HG03135 (cell line): ENCODE results near the gene NEU2.
"Not testable (repeated sequence)": the region's sequence is repeated elsewhere in the genome, so short reads cannot be mapped to it uniquely, and the experiment has no call there.

Experiments
- ATAC-seq: cut with Tn5 transposase; IDR thresholded peaks from one replicate; pipeline ENCODE4 v1.9.1; 2021; ENCODE audit warnings: mild to moderate bottlenecking, moderate library complexity; ENCODE audit not compliant: unreplicated experiment

NEU2 gene

DNA sequence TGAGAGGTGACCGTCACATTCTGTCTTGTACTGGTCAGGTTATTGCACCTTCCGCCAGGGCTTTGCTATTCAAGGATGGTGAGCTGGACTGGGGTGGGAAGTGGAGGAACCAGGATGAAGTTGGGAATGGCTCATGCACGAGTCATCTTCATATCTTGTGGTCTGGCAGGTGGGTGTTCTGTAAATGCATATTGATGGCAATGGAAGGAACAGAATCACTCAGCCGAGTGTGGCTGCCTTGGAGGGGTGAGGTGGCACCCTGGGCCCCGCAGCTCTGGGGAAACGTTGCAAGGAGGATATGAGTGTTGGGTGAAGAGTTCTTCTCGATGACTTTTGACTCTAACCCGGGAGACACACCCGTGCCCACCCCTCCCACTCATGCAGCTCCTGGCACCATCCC lies 1.2 kb downstream of the NEU2 start:
- no peak for ATAC-seq

DNA sequence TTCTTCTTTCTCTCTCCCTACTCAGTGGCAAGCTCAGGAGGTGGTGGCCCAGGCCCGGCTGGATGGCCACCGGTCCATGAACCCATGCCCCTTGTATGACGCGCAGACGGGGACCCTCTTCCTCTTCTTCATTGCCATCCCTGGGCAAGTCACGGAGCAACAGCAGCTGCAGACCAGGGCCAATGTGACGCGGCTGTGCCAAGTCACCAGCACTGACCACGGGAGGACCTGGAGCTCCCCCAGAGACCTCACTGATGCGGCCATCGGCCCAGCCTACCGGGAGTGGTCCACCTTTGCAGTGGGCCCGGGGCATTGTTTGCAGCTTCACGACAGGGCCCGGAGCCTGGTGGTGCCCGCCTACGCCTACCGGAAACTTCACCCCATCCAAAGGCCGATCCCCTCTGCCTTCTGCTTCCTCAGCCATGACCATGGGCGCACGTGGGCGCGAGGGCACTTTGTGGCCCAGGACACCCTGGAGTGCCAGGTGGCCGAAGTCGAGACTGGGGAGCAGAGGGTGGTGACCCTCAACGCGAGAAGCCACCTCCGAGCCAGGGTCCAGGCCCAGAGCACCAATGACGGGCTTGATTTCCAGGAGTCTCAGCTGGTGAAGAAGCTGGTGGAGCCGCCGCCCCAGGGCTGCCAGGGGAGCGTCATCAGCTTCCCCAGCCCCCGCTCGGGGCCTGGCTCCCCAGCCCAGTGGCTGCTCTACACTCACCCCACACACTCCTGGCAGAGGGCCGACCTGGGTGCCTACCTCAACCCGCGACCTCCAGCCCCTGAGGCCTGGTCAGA lies 1.8 kb downstream of the NEU2 start:
- ATAC-seq, result no peak

DNA sequence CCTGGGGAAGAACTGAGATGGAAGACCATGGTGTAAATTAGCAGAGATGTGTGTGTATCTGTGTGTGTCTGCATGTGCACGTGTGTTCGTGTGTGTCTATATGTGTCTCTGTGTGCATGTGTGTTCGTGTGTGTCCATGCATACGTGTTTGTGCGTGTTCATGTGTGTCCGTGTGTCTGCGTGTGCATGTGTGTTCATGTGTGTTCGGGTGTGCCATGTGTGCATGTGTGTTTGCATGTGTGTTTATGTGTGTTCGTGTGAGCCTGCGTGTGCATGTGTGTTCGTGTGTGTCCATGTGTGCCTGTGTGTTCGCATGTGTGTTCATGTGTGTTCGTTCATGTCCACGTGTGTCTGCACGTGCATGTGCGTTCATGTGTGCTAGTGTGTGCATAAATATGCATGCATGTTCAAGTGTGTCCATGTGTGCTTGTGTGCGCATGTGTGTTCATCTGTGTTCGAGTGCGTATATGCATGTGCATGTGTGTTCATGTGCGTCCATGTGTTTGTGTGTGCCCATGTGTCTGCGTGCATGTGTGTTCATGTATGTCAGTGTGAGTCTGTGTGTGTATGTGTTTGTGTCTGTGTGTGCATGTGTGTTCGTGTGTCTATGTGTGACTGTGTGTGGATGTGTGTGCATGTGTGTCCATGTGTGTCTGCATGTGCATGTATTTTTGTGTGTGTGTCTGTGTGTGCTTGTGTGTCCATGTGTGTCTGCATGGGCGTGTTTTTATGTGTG lies 3.1 kb downstream of the NEU2 start:
- no peak for ATAC-seq

DNA sequence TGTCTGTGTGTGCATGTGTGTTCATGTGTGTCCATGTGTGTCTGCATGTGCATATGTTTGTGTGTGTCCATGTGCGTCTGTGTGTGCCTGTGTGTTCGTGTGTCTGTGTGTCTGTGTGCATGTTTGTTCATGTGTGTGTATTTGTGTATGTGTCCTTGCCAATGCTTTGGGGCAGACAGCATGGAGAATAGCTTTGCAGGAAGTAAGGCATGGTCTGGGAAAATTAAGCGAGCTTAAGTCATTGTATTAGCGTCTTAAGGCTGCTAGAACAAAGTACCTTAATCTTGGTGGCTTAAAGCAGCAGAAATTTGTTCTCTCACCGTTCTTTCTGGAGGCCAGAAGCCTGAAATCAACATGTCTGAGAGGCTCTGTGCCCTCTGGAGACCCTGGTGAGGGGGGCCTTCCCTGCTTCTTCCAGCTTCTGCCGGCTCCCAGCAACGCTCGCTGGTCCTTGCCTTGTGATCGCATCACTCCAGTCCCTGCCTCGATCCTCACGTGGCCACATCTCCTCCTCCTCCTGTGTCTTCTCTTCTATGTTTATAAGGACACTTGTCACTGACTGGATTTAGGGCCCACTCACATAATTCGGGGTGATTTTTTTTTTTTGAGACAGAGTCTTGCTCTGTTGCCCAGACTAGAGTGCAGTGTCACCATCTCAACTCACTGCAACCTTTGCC lies 3.8 kb downstream of the NEU2 start:
- no peak for ATAC-seq

DNA sequence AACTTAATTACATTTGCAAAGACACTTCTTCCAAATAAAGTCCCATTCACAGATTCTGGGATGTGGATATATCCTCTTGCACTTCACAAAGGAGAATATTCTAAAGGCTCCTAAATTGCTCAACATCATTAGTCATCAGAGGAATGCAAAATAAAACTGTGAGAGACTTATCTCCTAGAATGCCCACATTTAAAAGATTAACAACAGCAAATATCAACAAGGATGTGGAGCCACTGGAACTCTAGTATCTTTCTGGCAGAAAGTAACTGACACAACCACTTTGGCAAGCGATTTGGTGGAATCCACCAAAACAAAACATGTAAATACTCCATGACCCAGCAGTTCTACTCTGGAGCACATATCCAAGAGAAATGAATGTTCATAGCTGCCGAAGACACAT lies 4.6 kb downstream of the NEU2 start:
- ATAC-seq, result no peak

DNA sequence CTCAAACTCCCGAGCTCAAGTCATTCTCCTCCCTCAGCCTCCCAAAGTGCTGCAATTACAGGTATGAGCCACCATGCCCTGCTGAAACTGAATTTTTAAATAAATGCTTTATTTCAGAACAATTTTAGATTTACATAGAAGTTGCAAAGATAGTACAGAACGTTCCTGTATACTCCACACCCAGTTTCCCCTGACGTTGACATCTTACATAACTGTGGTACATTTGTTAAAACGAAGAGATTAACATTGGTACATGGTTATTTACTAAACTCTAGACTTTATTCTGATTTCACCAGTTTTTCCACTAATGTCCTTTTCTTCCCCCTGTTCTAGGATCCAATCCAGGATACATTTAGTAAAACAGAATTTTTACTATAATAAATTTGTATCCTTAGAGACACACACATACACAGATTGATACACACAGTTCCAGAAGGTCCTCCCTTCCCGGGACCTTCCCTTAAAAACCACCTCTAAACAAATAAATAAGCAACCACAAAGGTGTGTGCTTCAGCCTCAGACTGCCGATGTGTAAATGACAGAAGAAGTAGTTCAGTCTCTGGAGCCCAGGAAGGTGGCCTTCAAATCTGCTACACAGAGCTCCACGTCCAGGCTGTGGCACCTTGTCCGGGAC lies 6.9 kb downstream of the NEU2 start:
- ATAC-seq, result no peak

DNA sequence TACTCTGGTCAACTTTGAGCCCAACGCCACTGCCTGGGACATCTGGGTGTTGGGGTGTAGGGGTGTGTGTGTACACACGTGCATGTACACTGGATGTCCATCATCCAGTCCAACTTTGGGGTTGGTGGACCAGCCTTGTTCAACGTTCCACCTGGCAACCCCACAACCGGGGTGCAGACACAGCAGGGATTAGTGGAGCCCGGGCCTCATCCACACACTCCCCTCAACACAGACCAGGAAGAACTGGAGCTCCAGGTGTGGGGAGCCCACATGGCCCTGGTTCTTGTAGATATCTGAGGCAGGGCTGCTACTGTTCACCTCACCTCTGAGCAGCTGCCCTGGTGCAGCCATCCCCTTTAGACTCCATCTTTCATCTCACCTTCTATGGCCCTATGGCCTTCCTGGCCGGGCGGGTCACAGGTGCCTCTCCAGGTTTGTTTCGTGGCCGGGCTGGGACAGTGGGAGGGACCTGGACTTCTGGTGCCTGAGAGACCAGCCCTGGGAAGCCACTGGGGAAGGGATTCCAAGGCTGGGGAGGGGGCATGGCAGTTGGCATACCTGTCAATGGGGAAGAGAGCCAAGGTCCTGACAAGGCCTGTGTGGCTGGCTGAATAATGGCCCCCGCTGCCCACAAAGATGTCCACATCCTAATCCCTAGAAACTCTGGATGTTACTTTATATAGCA lies 7.5 kb downstream of the NEU2 start:
- no peak for ATAC-seq

DNA sequence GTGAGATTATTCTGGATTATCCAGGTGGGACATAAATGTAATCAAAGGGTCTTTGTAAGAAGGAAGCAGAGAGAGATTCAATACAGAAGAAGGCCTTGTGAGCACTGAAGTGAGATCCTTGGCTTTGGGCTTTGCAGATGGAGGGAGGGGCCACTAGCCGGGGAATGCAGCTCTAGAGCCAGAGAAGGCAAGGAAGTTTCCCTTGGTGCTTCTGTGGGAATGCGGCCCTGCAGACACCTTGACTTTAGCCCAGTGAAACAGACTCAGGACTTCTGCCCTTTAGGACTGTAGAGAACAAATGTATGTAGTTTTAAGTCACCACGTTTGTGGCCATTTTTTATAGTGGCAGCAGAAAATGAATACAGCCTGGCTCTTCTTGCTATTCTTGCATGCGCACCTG lies 8.1 kb downstream of the NEU2 start:
- ATAC-seq, result no peak

DNA sequence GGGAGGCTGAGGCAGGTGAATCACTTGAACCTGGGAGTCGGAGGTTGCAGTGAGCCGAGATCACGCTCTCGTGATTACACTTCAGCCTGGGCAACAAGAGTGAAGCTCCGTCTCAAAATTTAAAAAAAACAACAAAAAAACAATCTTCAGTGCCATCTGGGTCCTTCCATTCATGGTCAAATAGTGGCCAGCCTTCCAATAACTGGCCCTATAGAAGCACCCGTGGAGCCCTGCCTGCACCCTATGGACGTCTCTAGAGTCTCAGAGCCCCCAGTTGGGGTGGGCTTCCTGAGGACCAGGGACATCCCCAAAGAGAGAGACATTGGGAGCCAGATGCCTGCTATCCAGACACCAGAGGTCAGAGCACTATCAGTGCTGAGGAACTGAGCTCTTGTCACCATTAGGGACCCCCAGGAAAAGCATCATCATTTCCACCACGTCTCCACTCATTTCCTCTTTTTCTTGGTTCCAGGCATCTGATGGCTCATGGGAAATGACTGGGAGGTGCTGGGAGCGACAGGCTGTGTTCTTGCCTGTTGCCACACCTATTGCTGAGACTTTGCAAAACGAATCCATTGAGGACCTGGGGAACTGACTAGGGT lies 9.4 kb downstream of the NEU2 start:
- no peak for ATAC-seq

DNA sequence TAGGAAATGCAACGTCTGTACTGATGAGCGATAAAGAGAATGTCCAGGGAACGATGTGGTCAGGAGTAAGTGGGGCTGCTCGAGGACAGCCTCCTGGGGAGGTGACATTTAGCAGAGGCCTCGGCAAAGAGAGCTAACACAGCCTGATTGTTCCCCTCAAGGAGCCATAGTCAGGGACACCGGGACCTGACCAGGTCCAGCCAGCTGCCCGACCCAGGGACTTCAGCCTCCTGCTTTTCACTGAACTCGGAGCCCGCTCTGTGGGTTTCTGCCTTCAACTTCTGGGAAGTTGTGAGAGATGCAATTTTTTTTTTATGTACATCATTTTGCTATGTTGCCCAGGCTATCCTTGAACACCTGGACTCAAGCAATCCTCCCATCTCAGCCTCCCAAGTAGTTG lies 10.1 kb downstream of the NEU2 start:
- no peak for ATAC-seq

DNA sequence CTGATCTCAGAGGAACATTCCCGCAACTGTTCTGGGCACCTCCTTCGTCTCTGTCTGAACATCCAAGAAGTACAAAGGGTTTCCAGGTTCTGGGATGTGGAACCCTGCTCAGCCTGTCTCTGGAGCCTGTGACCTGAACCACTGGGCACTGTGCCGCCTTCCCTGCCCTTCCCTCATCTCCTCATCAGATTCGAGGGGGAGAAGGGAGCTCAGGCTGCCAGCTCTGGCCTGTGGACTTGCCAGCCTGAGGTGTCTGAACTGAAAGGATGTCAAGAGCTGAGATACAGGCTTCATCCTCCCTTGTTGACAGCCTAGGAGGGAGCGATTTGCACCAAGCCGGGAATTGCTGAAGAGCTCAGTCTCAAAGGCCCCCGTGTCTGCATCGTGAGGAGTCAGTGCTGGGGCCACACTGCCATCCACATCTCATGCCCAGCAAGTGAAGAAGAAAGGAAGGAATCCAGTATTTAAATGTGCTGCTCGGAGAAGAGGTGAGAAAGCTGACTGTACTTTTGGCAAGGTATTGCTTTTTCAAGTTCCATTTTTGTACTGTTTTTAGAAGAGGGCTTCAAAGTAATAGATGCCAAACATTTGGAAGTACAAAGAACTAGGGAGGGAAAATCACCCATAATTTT lies 12.6 kb downstream of the NEU2 start:
- ATAC-seq, result no peak

DNA sequence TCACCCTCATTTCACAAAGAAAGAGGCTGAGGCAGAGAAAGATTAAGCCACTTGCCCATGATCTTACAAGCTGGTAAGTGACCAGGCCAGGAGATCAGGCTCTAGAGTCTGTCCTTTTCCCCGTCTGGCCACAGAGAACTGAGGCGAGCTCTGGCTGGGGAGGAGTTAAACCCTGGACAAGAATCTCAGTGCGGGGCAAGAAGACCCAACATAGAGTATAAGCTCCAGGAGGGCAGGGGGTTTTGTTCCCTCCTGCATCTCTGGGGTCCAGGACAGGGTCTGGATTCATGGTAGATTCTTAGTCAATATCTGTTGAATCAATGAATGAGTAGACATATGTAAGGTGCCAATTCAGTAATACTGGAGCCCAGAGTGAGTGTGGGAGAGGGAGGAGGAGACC lies 14.7 kb downstream of the NEU2 start:
- ATAC-seq, result no peak

DNA sequence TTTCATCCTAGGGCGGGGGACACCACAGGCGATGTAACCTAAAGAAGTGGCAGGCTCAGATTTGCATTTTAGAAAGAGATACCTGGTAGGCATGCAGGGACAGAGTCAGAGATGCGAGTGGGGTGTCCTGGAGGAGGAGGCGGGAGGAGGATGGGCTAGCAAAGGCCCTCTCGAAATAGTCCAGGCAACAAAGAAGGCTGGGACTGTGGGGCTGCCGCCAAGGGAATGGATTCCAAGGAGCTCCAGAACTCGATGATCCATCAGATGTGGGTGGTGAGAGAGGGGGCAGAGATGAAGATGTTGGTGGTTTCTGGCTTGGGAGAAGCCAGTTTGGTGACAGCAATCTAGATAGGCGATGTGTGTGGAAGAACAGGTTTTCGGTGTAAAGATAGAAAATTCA lies 15.2 kb downstream of the NEU2 start:
- no peak for ATAC-seq

DNA sequence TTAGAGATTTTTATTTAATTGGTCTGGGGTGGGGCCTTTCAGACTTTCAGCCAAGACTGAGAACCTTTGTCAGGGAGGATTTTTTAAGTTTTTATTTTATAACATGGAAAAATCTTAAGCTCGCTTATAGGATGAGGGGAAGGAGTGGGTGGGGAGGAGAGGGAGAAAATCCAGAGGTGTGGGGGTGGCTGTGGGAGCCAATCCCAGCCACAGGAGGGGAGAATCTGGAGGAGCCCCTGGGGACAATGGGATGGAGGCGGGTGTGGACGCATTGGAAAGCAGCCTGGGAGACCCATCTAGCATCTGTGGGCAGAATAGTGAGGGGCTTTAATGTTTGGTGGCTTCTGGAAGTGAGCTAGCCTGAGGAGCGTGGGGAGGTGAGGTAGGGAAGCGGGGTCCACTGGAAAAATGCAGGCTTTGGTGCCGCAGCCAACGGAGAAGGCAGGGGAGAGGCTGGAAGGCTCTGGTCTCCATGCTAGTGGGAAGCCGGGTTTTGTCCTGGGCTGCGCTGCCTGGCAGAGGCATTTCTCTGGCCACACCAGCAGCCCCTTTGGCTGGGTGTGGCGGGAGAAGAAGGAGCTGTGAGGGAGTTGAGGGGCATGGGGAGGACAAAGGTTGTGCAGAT lies 16.2 kb downstream of the NEU2 start:
- no peak for ATAC-seq

DNA sequence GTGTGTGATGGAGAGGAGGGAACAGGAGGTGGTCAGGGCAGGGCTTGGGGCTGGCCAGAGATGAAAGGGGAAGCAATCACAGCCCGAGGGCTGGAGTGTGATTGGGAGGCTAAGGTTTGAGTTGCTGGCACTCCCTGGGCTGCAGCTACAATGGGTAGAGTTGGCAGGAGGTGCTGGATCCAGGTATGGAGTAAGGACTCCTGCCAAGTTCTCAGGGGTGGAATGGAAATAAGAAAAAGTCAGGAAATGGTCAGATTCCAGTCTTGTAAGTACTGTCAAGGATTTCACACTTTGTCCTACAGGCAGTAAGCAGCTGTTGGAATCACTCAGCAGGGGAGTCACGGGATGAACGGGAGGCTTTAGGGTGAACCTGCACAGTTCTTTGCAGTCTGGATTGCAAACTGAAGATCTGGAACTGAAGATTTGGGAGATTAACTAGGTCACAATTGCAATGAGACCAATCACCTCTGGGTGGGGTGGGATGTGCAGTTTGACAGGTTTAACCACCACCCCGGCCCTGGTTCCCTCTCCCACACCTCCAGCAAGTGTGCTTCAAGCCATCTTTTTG lies 16.8 kb downstream of the NEU2 start:
- no peak for ATAC-seq

DNA sequence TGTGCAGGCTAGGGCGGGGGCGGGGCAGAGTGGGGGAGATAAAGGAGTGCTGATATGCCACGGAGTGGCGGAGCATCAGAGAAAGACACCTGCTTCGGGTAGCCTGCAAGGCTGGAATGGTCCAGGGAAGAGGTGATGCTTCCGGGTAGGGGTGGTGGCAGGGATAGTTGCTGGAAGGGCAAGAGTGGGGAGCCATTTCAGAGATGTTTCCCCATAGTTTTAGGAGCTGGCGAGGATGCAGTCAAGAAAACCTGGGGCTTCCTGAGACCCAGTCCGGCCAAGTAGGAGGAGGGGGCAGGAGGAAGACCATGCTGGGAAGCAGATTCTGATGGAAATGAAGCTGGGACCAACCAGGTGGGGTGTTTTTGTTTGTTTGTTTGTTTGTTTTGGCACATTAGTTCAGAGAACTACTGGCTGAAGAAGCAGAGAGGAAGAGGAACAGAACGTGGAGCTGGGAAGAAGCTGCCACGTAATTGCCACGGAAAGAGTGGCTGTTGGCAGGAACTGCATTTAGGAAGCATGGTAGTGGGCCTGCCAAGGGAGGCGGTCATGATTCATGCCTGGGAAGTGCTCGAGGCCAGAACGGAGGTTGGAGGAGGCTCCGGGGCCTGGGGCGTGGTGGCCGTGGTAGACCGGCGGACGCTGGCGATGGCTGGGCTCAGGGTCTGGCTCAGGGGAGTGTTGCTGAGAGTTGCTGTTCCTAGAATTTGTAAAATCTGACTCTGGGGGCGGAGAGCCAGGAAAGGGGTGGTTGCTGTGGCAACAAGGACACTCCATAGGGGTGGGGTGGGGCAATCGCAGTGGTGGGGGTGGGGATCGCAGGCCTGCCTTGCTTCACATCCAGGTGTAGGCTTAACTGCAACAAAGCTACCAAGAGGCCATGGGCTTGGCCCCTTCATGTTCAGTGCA lies 19.0 kb downstream of the NEU2 start:
- no peak for ATAC-seq

DNA sequence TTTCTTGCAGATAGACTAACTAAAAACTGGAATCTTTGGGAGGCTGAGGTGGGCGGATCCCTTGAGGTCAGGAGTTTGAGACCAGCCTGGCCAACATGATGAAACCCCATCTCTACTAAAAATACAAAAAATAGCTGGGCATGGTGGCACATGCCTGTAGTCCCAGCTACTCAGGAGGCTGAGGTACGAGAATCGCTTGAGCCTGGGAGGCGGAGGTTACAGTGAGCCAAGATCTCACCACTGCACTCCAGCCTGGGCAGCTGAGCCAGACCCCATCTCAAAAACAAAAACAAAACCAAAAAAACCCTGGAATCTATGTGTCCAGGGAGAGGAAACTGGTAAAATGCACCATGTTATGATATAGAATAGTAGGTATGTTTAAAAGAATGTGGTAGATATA lies 20.0 kb downstream of the NEU2 start:
- ATAC-seq, result not testable (repeated sequence)
